GM03348 (cell line): ENCODE results near the gene OR2S2.
A peak's percentile ranks its signal among the peaks of the same experiment; 100 is the strongest.
"Not testable (repeated sequence)": the region's sequence is repeated elsewhere in the genome, so short reads cannot be mapped to it uniquely, and the experiment has no call there.

Experiments
- DNase-seq: peaks from one replicate; pipeline ENCODE4 v3.0.0; 2012; ENCODE audit warnings: low spot score

The OR2S2 gene, protein sequence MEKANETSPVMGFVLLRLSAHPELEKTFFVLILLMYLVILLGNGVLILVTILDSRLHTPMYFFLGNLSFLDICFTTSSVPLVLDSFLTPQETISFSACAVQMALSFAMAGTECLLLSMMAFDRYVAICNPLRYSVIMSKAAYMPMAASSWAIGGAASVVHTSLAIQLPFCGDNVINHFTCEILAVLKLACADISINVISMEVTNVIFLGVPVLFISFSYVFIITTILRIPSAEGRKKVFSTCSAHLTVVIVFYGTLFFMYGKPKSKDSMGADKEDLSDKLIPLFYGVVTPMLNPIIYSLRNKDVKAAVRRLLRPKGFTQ

DNA sequence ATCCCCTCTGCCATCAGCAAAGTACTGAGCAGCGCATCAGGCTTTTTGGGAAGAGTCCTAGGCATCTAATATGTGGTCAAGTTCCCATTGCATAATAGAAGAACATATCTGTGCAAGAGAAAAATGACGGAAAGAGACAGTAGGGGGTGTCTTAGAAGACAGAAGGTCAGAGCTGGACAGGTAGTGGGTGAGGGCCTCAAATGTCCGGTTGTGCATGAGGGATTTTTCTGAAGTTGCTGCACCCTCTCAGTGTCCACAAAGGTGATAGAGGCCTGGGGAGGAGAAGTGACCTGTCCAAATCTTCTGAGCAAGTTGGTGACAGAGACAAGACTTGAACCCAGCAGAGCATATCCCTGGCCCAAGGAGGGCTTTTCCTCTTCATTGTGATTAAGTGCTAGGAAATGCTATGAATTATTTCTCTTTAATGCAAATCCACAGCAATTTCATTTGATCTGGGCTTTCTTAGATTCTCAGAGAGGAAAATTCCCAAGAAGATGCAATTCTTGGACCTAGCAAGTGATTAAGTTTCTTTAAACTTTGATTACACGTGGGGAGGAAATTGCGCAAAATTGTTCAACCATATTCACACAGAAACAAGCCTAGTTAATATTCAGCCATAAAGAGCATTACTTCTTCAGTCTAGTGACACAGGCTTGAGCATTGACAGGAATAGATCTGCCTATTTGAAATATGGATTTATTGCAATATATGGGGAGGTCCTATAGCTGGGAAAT, at the start of gene OR2S2:
OR2S2 (minus strand) TSS at position 51 of the 734 bp plus-strand sequence. CDS start 56 bp downstream, outside the sequence.
- DNase-seq: no peak

DNA sequence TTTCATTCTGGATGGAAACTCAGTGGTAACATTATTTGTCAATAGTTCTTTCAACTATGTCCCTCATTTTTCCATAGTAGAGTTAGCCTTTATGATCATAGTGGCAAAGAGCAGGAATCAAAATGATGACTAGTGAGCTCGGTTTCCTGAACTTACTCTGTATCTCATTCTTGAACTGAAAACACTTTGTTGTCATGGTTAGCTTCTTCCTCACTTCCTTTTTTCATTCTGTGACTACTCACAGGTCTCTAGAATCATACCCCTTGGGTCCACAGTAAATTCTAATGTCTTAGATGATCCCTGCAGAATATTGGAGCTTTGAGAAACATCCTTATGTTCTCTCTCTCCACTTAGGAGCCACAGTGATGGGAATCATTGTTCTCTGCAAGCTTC, 49.4 kb upstream of the OR2S2 start:
- no peak for DNase-seq

DNA sequence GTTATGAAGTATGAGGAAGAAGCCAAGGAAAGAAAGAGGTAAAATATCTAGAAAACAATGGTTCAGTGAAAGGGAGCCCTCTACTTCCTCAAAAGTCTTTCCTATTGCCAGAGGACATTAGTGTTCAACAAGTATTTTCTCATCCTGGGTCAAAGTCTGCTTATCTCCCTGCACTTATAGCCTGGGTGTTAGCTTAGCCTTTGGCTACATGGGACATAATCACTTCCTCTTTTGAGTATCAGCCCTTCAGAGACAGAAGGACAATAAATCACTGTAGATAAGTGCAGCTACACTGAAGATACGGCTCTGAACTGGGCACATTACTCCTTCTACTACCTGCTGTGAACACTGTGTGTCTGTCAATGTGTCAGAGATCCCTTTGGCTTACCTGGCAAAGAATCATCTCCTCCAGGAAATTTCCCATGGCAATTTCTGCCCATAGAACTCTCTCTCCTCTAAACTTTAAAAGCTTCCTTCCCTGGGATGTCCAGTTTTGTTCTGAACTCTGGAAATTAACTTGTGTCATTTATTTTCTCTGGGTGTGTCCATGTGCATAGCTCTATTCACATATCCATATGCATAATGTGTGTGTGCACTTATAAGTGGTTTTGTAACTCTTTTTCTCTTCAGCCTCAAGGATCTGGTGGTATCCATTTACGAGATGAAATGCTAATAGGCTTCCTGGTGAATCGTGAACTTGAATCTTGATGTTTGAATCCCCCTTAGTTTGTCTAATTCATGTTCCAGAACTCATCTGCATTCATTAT, 48.8 kb upstream of the OR2S2 start:
- DNase-seq: no peak

GRCh38 chr9:36005891-36006290, 47.9 kb upstream of the OR2S2 start:
- no peak for DNase-seq

DNA sequence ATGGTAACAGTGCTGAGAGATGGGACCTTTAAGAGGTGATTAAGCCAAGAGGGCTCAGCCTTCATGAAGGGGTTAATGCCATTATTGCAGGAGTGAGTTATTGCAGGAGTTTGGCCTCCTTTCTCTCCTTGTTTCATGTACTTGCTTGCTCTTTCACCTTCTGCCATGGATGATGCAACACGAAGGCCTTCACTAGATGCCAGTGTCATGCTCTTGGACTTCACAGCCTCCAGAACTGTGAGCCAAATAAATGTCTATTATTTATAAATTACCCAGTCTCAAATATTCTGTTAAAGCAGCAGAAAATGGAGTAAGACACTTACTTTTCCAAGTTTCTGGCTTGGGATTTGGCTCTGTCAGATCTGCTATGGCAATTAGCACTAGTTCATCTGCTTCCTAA, 40.4 kb upstream of the OR2S2 start:
- no peak for DNase-seq

- not testable (repeated sequence) for DNase-seq
Observed at GRCh38 chr9:35997016-35997415, 39.1 kb upstream of the OR2S2 start.

GRCh38 chr9:35996358-35996970, 38.5 kb upstream of the OR2S2 start:
- DNase-seq: peak; percentile 44

DNA sequence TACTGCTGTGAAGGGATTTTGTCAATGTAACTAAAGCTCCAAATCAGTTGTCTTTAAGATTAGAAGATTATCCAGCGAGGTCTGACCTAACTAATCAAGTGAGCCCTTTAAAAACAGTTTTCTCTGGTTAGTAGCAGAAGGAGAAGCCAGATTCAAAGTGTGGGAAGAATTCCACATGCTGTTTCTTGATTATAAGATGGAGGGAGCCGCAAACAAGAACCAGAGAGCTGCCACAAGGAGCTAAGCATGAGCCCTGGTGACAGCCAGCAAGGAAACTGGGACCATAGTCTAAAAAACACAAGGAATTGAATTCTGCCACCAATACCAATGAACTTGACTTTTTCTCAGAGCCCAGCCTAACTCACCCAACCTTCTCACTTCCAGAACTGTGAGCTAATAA, 37.0 kb upstream of the OR2S2 start:
- no peak for DNase-seq

- no peak for DNase-seq
Observed at GRCh38 chr9:35993976-35994720, 36.2 kb upstream of the OR2S2 start.

DNA sequence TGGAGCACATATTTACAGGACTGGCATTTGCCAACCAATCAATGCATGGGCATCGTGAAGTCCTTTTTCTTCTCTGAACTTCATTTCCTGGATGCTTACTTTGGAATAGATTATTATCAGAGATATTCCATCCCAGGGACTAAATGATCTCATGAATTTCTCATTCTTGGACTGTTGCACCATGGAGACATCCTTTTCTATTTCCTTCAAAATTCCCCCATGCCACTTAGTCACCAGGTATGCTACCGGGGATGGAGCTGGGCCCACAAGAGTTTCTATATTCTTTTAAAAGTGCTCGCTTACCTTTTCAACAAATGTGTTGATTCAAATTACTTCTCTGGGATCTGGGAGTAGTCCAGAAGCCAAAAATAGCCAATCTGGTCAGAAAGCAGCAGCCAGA, 35.2 kb upstream of the OR2S2 start:
- not testable (repeated sequence) for DNase-seq

DNA sequence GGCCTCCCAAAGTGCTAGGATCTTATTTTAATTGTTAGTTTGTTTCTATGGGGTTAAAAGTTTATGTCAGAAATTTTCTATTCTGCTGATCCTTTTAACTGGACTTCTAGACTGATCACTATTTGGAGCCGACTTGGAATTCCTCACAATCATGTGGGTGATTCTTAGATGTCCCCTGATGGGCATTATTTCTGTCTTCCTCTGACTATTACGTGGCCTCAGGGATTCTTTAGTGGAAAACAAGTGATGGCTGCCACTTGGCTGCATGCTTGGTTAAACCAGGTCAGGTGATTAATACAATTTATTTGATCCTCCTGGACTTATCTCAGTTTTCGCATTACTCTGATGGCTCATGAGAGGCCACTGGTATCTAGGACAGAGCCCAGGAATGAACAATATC, 32.2 kb upstream of the OR2S2 start:
- no peak for DNase-seq

DNA sequence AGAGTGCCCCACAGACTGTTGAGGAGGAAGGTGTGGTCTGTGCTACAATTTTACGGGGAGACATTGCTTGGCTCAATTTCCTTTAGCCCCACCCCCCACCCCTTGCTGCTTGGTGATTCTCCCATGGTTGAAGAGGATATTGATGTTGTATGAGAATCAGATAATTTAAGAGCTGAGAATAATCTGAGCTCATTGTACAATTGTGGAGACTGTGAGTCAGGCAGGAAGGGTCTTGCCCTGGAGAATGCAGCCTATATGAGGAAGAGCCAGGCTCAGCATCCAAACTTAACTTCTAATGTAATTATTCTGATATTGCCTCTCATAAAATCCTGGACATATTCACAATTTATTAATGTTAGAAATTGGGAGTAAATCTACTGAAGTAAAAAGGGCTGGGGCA, 26.1 kb upstream of the OR2S2 start:
- DNase-seq: no peak

GRCh38 chr9:35981699-35982098, 23.7 kb upstream of the OR2S2 start:
- no peak for DNase-seq

- DNase-seq: no peak
Observed at GRCh38 chr9:35980289-35981011, 22.5 kb upstream of the OR2S2 start.

DNA sequence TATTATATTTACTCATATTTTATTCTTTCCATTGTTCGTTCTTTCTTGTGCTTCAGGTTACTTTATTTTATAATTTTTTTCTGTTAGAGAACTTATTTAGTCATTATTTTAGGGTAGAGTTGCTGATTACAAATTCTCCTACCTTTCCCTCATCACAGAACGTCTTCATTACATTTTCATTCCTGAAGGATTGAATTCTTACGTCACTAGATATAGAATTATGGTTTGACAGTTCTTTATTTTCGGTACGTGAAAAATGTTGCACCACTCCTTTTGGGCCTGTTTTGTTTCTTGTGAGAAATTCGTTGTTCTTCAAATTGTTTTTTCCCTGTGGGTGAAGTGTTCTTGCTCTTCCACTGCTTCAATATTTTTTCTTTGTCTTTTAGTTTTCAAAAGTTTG, 20.8 kb upstream of the OR2S2 start:
- DNase-seq: no peak

DNA sequence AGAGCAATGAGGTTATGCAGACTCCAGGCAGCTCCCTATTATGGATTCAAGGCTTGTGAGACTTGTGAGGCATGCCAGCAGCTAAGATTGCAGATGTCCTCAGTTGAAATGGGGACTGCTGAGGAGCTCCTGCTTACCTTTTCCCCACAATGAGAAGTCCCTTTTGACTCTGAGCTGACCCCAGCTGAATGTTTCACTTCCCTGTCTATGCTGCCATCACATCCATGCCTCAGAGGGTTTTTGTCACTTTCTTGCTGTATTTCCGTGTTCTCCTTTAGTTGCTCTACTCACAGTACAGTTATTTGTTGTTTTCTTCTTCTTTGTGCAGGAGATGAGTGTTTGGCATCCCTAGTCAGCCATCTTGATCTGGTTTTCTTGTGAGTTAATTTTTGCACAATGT, 18.8 kb upstream of the OR2S2 start:
- DNase-seq: no peak

- DNase-seq: no peak
Observed at GRCh38 chr9:35974800-35975199, 16.8 kb upstream of the OR2S2 start.

- DNase-seq: no peak
Observed at GRCh38 chr9:35972093-35972492, 14.1 kb upstream of the OR2S2 start.

DNA sequence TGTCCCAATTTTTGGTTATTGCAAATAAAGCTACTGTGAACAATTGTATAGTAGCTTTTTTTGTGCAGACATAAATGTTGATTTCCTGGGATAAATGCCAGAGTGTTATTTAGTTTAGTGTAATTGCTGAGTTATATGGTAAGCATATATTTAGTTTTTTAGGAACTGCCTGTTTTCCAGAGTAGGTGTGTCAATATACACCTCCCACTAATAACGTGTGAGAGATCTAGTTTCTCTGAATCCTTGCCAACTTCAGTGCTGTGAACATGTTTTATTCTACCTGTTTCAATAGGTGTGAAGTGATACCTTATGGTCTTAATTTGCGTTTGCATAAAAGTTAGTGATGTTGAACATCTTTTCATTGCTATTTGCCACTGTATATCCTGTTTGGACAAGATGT, 9.1 kb upstream of the OR2S2 start:
- DNase-seq: no peak

- DNase-seq: no peak
Observed at GRCh38 chr9:35966433-35966832, 8.5 kb upstream of the OR2S2 start.

GRCh38 chr9:35965011-35965410, 7.1 kb upstream of the OR2S2 start:
- no peak for DNase-seq
